ENCODE data around the gene ISCU.

GRCh38 chr12:108578813-108579212 is 16.4 kb downstream of the ISCU start:
- TF ChIP-seq EZH2 (IDR thresholded peaks at IDR 0.05; ENCODE audit: borderline replicate concordance, low read depth, low read length, severe bottlenecking), result no peak
- TF ChIP-seq, protein P1, sequence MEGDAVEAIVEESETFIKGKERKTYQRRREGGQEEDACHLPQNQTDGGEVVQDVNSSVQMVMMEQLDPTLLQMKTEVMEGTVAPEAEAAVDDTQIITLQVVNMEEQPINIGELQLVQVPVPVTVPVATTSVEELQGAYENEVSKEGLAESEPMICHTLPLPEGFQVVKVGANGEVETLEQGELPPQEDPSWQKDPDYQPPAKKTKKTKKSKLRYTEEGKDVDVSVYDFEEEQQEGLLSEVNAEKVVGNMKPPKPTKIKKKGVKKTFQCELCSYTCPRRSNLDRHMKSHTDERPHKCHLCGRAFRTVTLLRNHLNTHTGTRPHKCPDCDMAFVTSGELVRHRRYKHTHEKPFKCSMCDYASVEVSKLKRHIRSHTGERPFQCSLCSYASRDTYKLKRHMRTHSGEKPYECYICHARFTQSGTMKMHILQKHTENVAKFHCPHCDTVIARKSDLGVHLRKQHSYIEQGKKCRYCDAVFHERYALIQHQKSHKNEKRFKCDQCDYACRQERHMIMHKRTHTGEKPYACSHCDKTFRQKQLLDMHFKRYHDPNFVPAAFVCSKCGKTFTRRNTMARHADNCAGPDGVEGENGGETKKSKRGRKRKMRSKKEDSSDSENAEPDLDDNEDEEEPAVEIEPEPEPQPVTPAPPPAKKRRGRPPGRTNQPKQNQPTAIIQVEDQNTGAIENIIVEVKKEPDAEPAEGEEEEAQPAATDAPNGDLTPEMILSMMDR (IDR thresholded peaks at IDR 0.05; ENCODE audit: extremely low read depth in 1 of 2, insufficient read depth in 1 of 2, low read depth in 1 of 2, low read length in 2 of 2), result no peak
- no peak for TF ChIP-seq POLR2A (IDR thresholded peaks at IDR 0.05; ENCODE audit: low read depth, low read length)
- no peak for TF ChIP-seq POLR2AphosphoS5 (IDR thresholded peaks at IDR 0.05; ENCODE audit: insufficient read depth, low read depth, low read length)
